NCI-H187 treated with DMSO at 0.1 percent for 48 hours (cell line): Measurements from ENCODE around the gene ZNF212.
"Not testable (repeated sequence)": the region's sequence is repeated elsewhere in the genome, so short reads cannot be mapped to it uniquely, and the experiment has no call there.

Experiments used
- DNase-seq: peaks from one replicate; lab custom pipeline; 2025; lab: John Stamatoyannopoulos, UW

ZNF212 gene

GRCh38 chr7:149252378-149252777 is 12.9 kb downstream of the ZNF212 start:
- DNase-seq, result no peak

DNA sequence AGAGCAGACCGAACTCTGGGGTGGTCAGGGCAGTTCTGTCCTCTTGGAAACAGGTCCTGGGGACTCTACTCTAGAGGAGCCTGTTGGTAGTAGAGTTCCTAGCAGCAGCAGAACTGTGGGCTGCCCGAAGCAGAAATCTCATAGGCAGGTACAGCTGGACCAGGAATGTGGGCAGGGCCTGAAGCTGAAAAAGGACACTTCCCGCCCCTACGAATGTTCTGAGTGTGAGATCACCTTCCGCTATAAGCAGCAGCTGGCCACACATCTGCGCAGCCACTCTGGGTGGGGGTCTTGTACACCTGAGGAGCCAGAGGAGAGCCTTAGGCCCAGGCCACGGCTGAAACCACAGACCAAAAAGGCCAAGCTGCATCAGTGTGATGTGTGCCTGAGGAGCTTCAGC is 14.2 kb downstream of the ZNF212 start:
- DNase-seq, result no peak

- no peak for DNase-seq
Measured at GRCh38 chr7:149254181-149254858, 14.9 kb downstream of the ZNF212 start.

DNA sequence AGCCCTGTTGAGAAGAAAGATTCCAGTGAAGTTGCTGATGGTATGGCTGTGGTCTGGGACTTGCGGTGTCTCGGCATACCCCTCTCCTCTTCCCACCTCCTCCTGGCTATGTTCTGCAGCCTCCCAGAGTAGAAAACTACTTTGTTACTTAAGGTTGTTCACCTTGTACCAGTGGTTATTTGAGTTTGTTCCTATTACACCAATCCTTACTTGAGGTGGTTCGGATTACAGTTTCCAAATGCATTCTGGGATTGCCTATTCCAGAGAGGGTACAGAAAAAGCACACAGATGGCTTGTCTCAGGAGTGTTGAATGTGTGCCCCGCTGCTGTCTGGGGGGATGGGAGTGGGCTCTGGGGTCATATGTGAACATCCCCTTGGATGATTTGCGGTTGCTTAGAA is 15.7 kb downstream of the ZNF212 start:
- DNase-seq, result no peak

GRCh38 chr7:149256568-149256967 is 17.1 kb downstream of the ZNF212 start:
- DNase-seq, result no peak

- DNase-seq, result no peak
Measured at GRCh38 chr7:149257146-149257545, 17.7 kb downstream of the ZNF212 start.

DNA sequence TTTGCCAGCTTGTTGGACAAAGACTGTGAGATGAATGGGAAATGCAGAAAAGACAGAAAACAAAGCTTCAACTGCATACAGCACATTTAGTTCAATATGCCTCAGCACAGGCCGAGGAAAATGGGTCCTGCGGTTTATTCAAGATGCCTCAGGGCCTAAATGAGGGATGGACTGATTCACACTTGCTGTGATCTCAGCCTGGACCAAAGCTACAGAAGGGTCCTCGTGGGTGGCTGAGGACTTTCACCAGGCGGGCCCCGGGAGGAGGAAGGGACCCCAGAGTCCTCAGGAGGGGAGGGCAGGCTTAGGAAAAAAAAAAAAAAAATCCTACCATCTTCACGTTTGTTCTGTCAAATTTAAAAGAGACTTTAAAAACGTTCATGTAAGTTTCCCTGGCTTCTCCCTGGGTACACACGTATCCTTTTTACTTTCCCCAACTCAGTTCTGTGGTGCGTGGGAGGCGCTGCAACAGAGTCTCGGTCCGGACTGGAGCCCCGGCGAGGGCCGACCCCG is 21.9 kb downstream of the ZNF212 start:
- DNase-seq, result no peak

- DNase-seq, result no peak
Measured at GRCh38 chr7:149261829-149262617, 22.6 kb downstream of the ZNF212 start, which contains the start of gene ZNF783. TSS of gene ZNF783 (plus strand) at chr7:149262196. CDS start at chr7:149262334, 138 bp downstream.

DNA sequence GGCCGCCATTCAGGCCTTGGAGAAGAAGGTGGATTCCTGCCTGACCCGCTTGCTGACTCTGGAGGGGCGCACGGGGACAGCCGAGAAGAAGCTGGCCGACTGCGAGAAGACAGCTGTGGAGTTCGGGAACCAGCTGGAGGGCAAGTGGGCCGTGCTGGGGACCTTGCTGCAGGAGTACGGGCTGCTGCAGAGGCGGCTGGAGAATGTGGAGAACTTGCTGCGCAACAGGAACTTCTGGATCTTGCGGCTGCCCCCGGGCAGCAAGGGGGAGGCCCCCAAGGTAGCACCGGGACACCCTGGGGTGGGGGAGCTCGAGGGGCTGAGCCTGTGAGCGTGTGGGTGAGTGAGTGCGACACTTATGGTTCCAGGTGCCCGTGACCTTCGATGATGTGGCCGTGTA is 27.0 kb downstream of the ZNF212 start:
- no peak for DNase-seq

DNA sequence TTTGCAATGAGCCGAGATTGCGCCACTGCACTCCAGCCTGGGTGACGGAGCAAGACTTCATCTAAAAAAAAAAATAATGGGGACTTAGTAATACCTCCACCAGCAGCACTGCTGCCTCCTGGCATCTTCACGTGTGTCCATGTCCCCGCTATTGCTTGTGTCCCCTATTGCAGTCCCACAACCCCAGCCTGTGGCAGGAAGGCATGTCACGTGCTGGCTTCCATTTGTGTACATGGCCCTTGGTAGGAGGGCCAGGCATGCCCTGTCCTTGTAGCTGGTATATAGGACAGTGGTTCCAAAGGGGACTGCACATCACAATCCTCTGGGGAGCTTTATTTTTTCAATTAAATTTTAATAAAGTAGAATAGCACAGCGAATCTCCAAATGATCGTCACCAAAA is 28.3 kb downstream of the ZNF212 start:
- no peak for DNase-seq

- not testable (repeated sequence) for DNase-seq
Measured at GRCh38 chr7:149274424-149274823, 35.0 kb downstream of the ZNF212 start.

GRCh38 chr7:149277871-149278270 is 38.4 kb downstream of the ZNF212 start:
- no peak for DNase-seq

DNA sequence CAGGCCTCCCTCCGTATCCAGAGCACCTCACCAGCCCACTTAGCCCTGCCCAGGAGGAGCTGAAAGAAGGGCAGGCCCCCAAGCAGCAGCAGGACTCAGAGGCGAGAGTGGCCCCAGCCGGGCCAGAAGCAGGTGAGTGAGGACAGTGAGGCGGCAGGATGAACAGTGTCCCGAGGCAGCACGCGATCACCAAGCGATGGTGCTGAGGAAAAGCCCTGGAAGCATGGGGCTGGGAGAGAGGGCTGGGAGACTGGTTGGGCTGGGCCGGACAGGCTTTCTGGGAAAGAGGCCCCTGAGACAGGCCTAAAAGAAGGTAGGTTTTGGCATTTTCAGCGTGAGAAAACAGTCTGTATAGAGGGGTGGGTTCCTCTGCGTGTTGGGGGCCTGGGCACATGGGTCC is 38.9 kb downstream of the ZNF212 start:
- no peak for DNase-seq

DNA sequence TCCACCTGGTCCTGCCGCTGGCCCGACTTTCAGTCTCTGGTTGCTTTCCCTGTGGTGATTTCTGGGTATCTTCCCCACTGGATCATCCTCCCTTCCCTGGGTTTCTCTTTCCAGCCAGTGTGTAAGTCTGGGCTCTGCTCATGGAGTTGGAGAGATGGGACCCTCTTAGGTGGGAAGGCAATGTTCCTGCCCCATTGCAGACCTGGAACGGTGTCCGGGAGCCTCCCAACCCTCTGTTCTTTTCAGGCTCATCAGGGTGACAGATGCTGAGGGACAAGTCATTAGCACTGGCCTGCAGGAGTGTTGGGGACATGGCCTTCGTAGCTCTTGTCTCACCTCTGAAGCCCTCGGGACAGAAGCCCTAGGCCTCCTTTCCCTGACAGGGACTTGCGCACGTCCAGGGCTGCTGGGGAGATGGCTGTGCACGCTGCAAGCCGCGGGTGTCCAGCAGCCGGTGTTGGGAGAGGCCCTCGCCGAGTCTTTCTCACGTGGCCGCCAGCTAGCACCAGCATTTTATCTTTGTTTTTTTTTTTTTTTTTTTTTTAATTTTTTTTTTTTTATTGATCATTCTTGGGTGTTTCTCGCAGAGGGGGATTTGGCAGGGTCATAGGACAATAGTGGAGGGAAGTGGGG is 39.8 kb downstream of the ZNF212 start:
- no peak for DNase-seq

DNA sequence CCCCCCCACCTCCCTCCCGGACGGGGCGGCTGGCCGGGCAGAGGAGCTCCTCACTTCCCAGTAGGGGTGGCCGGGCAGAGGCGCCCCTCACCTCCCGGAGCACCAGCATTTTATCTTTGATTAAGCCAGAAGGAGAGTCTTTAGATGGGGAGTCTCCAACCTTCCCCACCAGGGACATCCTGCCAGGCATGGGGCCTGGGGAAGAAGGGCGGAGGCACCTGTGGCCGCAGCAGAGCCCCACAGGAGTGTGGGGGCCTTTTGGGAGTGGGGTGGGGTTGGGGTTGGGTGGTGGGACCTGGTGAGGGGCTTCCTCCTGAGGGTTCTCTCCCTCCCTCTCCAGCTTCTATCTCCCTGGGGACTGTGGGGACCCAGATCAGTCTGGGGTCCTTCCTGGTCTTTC is 40.7 kb downstream of the ZNF212 start:
- no peak for DNase-seq

DNA sequence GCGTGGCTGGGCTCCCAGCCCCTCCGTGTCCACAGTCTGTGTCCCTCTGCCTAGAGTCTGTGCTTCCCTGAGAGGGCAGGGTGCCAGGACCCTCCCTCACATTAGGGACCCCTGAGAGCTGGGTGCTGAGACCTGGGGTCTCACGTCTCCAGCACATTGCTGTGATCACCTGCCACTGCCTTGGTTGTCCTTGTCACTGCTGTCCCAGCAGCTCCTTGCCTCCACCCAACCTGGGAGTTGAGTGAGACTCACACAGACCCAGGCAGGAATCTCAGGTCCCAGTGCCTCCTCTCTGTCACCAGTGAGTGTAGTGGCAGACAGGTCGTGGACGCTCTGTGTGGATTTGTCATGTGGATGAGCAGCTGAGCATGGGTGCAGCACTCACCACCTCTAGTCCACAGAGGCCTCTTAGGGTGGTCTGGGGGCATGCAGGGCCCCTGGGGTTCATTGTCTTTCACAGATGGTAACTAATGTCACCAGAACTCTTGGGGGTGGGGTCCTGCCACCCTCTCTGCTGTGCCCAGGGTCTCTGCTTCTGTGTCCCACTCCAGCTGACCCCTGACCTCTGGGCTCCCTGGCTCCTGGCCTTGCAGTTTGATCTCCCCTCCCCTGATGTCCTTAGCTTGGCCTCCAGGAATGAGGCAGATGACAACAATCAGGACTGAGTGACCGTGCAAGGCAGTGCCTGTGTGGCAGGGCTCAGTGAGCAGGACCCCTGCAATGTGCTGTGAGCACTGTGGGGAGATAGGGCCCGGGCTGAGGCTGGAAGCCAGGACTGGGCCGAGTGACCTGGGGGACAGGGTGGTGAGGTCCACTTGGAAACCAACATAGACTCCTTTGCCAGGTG is 41.4 kb downstream of the ZNF212 start:
- DNase-seq, result no peak

- no peak for DNase-seq
Measured at GRCh38 chr7:149281508-149282330, 42.3 kb downstream of the ZNF212 start.

DNA sequence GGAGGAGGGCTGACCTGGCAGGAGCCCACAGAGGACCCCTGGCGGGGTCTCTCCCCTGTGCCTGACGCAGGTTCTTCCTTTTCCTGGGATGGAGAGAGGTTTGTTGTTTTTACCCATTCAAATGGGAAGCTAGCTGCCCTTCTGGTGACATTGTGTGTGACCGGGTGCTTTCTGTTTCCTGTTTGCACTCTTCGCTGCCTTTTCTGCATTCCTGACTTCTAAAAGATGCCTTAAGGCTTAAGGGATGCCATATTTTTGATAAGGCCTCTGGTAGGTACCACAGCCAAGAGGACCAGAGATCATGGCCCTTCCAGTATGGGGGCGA is 42.8 kb downstream of the ZNF212 start:
- DNase-seq, result no peak

DNA sequence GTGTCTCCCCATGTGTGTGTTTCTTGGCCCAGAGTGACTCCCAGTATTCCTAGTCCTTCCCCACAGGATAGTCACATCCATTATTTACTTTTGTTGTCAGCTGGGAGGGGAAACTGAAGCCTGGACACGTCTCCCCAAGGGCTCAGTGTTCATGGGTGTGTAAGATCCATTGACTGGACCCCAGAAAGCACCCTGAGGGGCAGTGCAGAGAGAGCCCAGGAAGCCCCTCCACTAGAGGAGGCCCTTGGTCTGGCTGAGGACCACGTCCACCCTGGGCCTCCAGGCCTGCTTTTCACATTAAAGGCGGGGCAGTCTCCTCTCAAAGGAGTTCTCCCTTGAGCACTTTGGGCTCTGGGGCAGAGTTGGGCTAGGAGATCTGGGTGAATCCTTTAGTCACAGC is 43.9 kb downstream of the ZNF212 start:
- no peak for DNase-seq

DNA sequence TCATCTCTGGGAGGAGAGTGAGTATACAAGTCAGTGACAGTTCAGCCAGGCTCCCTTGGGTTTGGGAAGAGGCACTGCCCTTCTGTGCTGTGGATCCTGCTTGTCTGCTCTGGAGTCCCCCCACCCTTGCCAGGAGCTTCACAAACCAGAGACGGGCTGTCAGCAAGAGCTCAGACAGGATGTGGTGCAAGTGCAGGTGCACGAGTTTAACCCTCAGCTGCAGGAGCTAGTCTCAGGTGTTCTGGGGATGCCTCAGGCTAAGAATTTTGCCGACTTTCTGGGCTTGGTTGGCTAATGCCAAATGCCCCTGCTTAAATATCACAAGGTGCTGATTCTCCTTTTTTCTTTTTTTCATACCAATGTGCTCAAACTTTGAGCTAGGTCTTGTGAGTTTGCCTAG is 44.9 kb downstream of the ZNF212 start:
- no peak for DNase-seq
